NT2/D1 (cell line): ENCODE data around the gene HIP1.

Experiments
- SUZ12 ChIP-seq: IDR thresholded peaks from 2 replicates; pipeline ENCODE4 v1.6.1; 2011; ENCODE audit not compliant: insufficient read length, insufficient read depth; ENCODE audit errors: extremely low read depth
- YY1 ChIP-seq: IDR thresholded peaks from 2 replicates; pipeline ENCODE4 v1.6.1; 2011; ENCODE audit not compliant: insufficient read length, insufficient read depth
- ZNF274 ChIP-seq: IDR thresholded peaks from 2 replicates; pipeline ENCODE4 v1.6.1; 2011; ENCODE audit warnings: mild to moderate bottlenecking, low read depth, low read length

DNA sequence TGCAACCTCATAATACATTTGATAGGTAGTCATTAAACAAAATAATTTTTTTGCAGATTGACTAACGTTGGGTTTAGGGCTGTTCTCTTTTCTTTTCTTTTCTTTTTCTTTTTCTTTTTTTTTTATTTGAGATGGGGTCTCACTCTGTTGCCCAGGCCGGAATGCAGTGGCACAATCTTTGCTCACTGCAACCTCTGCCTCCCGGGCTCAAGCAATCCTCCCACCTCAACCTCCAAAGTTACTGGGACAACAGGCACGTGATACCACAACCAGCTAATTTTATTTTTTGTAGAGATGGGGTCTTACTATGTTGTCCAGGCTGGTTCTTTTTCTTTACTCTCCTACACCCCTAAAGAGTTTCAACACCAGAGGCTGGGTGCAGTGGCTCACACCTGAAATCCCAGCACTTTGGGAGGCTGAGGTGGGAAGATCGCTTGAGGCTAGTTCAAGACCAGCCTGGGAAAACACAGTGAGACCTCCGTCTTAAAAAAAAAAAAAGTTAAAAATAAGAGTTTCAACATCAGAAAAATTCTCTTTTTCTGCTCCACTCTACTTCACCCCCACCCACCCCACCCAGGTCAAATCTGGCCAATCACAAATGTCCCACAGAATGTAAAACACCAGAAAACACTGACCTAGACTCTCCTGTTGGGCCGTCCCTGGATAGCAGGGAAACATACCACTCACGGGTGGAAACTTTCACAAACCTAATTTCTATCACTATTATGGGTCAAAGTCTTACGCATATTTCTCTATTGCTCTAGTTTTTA is 3.0 kb downstream of the HIP1 start:
- TF ChIP-seq SUZ12 (no peak), ZNF274 (no peak), YY1 (no peak)
